Lower leg skin (tissue), 4 donors: ENCODE data around the gene TYMP. TPM values are rescaled to one million over a fixed set of nuclear protein-coding genes. Genes with fewer than 3 reads are reported as not detected.
"Not testable (repeated sequence)": the region's sequence is repeated elsewhere in the genome, so short reads cannot be mapped to it uniquely, and the experiment has no call there.

Experiments
- DNase-seq, 2 donors: peaks; one replicate each; pipeline ENCODE4 v3.0.0-alpha.2; 2019; ENCODE audit warnings: low spot score in 2 of 2
- H3K4me3 ChIP-seq: fragments of 200-600 bp; sonication (generic); 2 replicates; pipeline ENCODE4 v1.5.1; 2017; ENCODE audit warnings: mild to moderate bottlenecking, low read depth; ENCODE audit not compliant: poor library complexity, severe bottlenecking
- CTCF ChIP-seq, 3 donors: fragments of 450-650 bp; IDR thresholded peaks; one replicate each; pipeline ENCODE4 v1.5.1; 2016; ENCODE audit warnings: antibody characterized with exemption in 3 of 3, mild to moderate bottlenecking in 3 of 3, moderate library complexity in 2 of 3
- POLR2A ChIP-seq, 2 donors: fragments of 450-650 bp; IDR thresholded peaks; one replicate each; pipeline ENCODE4 v1.6.1; 2016 to 2017; ENCODE audit warnings: antibody characterized with exemption in 2 of 2, mild to moderate bottlenecking in 1 of 2, moderate library complexity in 1 of 2
- WGBS, 2 donors: methylation state at CpG; one replicate each; pipeline ENCODE4 v1.1.5; 2018; 5-methylcytosine and 5-hydroxymethylcytosine counted together
- intact Hi-C: fragments of 100-400 bp; cut with DNase I; formaldehyde crosslinking; loops from one replicate; pipeline ENCODE4 v1.15.0; 2023; ENCODE audit warnings: low total_unique reads
- total RNA-seq, 4 donors: library from RNA; depleted of rRNA; stranded (reverse); fragments of >200 nt; gene quantifications; one replicate each; pipeline ENCODE4 v1.1.0, GENCODE V29; 2016

TYMP gene
- total RNA-seq, 4 donors from 2014 or later, result 23.6 to 63.3 (median 33.5) TPM

DNA sequence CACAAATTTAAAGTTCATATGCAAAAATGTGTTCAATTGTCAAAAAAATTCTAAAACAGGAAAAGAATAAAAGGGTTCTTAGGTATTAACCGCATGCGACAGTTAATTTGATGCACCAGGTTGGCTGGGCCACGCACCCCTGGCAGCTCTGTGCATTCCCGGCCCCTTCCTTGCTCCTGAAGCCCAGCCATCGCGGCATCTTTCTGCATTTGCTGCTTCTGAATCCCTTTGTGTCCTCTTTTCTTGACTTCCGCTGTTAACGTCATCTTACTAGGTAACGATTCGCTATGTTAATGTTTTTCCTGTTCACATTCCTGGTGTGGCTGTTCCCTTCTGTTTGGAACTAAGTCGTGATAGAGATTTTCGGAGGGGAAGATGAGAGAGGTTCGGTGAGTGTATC is 8.0 kb upstream of the TYMP start:
- WGBS, 2 donors, result 85 to 90% methylated on average over 13 of the region's 13 CpGs
- no peak for DNase-seq
- TF ChIP-seq POLR2A (IDR thresholded peaks at IDR 0.05) (no peak), CTCF (IDR thresholded peaks at IDR 0.05) (no peak)
- intact Hi-C loops, result no loop called here
- no peak overlapping the region for H3K4me3 ChIP-seq

GRCh38 chr22:50536226-50536625 is 6.4 kb upstream of the TYMP start:
- no peak overlapping the region for H3K4me3 ChIP-seq
- WGBS, 2 donors, result 54 to 69% methylated on average over 3 of the region's 3 CpGs
- intact Hi-C loops, result no loop called here
- TF ChIP-seq CTCF (IDR thresholded peaks at IDR 0.05) (no peak), POLR2A (IDR thresholded peaks at IDR 0.05) (no peak)
- no peak for DNase-seq

GRCh38 chr22:50535113-50535512 is 5.3 kb upstream of the TYMP start:
- TF ChIP-seq CTCF (IDR thresholded peaks at IDR 0.05) (no peak), POLR2A (IDR thresholded peaks at IDR 0.05) (no peak)
- no peak overlapping the region for H3K4me3 ChIP-seq
- DNase-seq, result no peak
- 89 to 92% methylated on average over 8 of the region's 8 CpGs for WGBS, 2 donors
- intact Hi-C loops, result no loop called here

GRCh38 chr22:50533856-50534711 is 4.3 kb upstream of the TYMP start:
- intact Hi-C loops, H3K4me3 ChIP-seq: not testable (repeated sequence)
- WGBS, 2 donors, result 48 to 61% methylated on average over 21 of the region's 21 CpGs
- DNase-seq, result peak in 1 of 2 donors; percentile 50

DNA sequence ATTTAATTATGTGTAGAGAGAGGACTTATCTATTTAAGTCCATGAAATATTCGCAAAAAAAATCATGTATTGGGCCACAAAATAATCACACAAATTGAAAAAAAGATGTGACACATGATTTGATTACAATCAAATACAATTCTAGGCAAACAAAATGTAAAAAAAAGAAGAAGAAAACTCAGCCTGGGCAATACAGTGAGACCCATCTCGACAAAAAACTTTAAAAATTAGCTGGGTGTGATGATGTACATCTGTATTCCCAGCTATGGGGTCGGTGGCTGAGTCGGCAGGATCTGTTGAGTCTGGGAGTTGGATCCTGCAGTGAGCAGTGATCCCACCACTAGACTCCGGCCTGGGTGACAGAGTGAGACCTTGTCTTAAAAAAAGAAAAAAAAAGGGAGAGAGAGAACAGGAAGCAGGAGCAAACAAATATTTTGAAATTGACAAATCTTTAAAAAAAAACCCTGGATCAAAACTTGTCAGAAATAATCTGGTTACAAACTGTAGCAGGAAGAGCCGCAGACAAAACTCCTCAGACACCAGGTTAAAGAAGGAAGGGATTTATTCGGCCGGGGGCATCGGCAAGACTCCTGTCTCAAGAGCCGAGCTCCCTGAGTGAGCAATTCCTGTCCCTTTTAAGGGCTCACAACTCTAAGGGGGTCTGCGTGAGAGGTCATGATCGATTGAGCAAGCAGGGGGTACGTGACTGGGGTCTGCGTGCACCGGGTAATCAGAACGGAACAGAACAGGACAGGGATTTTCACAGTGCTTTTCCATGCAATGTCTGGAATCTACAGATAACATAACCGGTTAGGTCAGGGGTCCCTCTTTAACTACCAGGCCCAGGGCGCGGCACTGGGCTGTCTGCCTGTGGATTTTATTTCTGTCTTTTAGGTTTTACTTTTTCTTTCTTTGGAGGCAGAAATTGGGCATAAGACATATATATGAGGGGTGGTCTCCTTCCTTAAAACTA is 3.3 kb upstream of the TYMP start:
- 71 to 77% methylated on average over 19 of the region's 19 CpGs for WGBS, 2 donors
- intact Hi-C loops, result no loop called here
- no peak overlapping the region for H3K4me3 ChIP-seq
- DNase-seq, result no peak
- TF ChIP-seq CTCF (IDR thresholded peaks at IDR 0.05) (no peak), POLR2A (IDR thresholded peaks at IDR 0.05) (no peak)
